ENCODE data around the gene PANX2. TPM values are rescaled to one million over a fixed set of nuclear protein-coding genes. Genes with fewer than 3 reads are reported as not detected.

Gene PANX2
- total and polyA plus RNA-seq, 2 experiments from 2014 or later: 0.44 to 2.1 TPM

GRCh38 chr22:50220603-50221409 is 50.3 kb downstream of the PANX2 start:
- no peaks in the 10 kb centered on the region for H4K20me1 ChIP-seq (ENCODE audit: insufficient read depth, poor library complexity, severe bottlenecking)
- no peaks in the 10 kb centered on the region for H3K4me1 ChIP-seq (ENCODE audit: insufficient read depth)
- DNase-seq (ENCODE audit: low spot score): no peak
- no peaks in the 10 kb centered on the region for H3K27me3 ChIP-seq
- H2AFZ ChIP-seq: no peak overlapping the region
- no peak overlapping the region for H3K4me2 ChIP-seq
- H3K27ac ChIP-seq: no peak overlapping the region
- H3K9me2 ChIP-seq (replicated peaks; ENCODE audit: insufficient read depth): no peaks in the 10 kb centered on the region
- 98% methylated on average over 38 of the region's 45 CpGs for WGBS (ENCODE audit: low lambda C conversion rate, missing lambda C conversion rate)
- no peaks in the 10 kb centered on the region for H3K36me3 ChIP-seq (replicated peaks; ENCODE audit: insufficient read depth, low read depth)
- H3K4me3 ChIP-seq: no peak overlapping the region
- no peak for TF ChIP-seq CTCF (IDR thresholded peaks at IDR 0.05; ENCODE audit: poor library complexity)
- TF ChIP-seq EZH2phosphoT487 (IDR thresholded peaks at IDR 0.05; ENCODE audit: low read depth, severe bottlenecking, unreplicated experiment): no peak
- TF ChIP-seq EZH2 (IDR thresholded peaks at IDR 0.05; ENCODE audit: borderline replicate concordance): no peak
- no peaks in the 10 kb centered on the region for H3K79me2 ChIP-seq
- no peaks in the 10 kb centered on the region for H3K9me3 ChIP-seq (ENCODE audit: low read depth)

GRCh38 chr22:50221410-50222300 is 51.1 kb downstream of the PANX2 start:
- TF ChIP-seq EZH2phosphoT487 (IDR thresholded peaks at IDR 0.05; ENCODE audit: low read depth, severe bottlenecking, unreplicated experiment) (no peak), CTCF (IDR thresholded peaks at IDR 0.05; ENCODE audit: poor library complexity) (no peak), EZH2 (IDR thresholded peaks at IDR 0.05; ENCODE audit: borderline replicate concordance) (no peak)
- no peaks in the 10 kb centered on the region for H3K79me2 ChIP-seq
- no peaks in the 10 kb centered on the region for H3K27me3 ChIP-seq
- H4K20me1 ChIP-seq (ENCODE audit: insufficient read depth, poor library complexity, severe bottlenecking): no peaks in the 10 kb centered on the region
- H3K4me1 ChIP-seq (ENCODE audit: insufficient read depth): no peaks in the 10 kb centered on the region
- no peaks in the 10 kb centered on the region for H3K9me3 ChIP-seq (ENCODE audit: low read depth)
- H3K36me3 ChIP-seq (replicated peaks; ENCODE audit: insufficient read depth, low read depth): no peaks in the 10 kb centered on the region
- no peak for DNase-seq (ENCODE audit: low spot score)
- 95% methylated on average over 19 of the region's 19 CpGs for WGBS (ENCODE audit: low lambda C conversion rate, missing lambda C conversion rate)
- no peak overlapping the region for H3K4me2 ChIP-seq
- H3K4me3 ChIP-seq: no peak overlapping the region
- no peak overlapping the region for H3K27ac ChIP-seq
- no peak overlapping the region for H2AFZ ChIP-seq
- no peaks in the 10 kb centered on the region for H3K9me2 ChIP-seq (replicated peaks; ENCODE audit: insufficient read depth)

- no peak for DNase-seq (ENCODE audit: low spot score)
- Histone ChIP-seq H3K36me3 (replicated peaks; ENCODE audit: insufficient read depth, low read depth) (no peaks in the 10 kb centered on the region), H4K20me1 (ENCODE audit: insufficient read depth, poor library complexity, severe bottlenecking) (no peaks in the 10 kb centered on the region), H3K4me2 (no peak overlapping the region), H3K4me3 (no peak overlapping the region), H3K27me3 (no peaks in the 10 kb centered on the region), H3K27ac (no peak overlapping the region), H2AFZ (no peak overlapping the region), H3K4me1 (ENCODE audit: insufficient read depth) (no peaks in the 10 kb centered on the region), H3K9me3 (ENCODE audit: low read depth) (no peaks in the 10 kb centered on the region), H3K79me2 (no peaks in the 10 kb centered on the region), H3K9me2 (replicated peaks; ENCODE audit: insufficient read depth) (no peaks in the 10 kb centered on the region)
- 95% methylated on average over 5 of the region's 8 CpGs for WGBS (ENCODE audit: low lambda C conversion rate, missing lambda C conversion rate)
- no peak for TF ChIP-seq EZH2 (IDR thresholded peaks at IDR 0.05; ENCODE audit: borderline replicate concordance)
Observed at GRCh38 chr22:50222508-50222907, 52.0 kb downstream of the PANX2 start.

- Histone ChIP-seq H3K9me3 (ENCODE audit: low read depth) (no peaks in the 10 kb centered on the region), H3K79me2 (no peaks in the 10 kb centered on the region), H4K20me1 (ENCODE audit: insufficient read depth, poor library complexity, severe bottlenecking) (no peaks in the 10 kb centered on the region), H3K4me2 (no peak overlapping the region), H3K9me2 (replicated peaks; ENCODE audit: insufficient read depth) (no peaks in the 10 kb centered on the region), H3K27me3 (no peaks in the 10 kb centered on the region), H3K27ac (no peak overlapping the region), H3K4me3 (no peak overlapping the region), H2AFZ (no peak overlapping the region), H3K36me3 (replicated peaks; ENCODE audit: insufficient read depth, low read depth) (no peaks in the 10 kb centered on the region), H3K4me1 (ENCODE audit: insufficient read depth) (no peaks in the 10 kb centered on the region)
- 96% methylated on average over 16 of the region's 16 CpGs for WGBS (ENCODE audit: low lambda C conversion rate, missing lambda C conversion rate)
- TF ChIP-seq EZH2 (IDR thresholded peaks at IDR 0.05; ENCODE audit: borderline replicate concordance): no peak
- no peak for TF ChIP-seq EZH2phosphoT487 (IDR thresholded peaks at IDR 0.05; ENCODE audit: low read depth, severe bottlenecking, unreplicated experiment)
- no peak for TF ChIP-seq CTCF (IDR thresholded peaks at IDR 0.05; ENCODE audit: poor library complexity)
- DNase-seq (ENCODE audit: low spot score): no peak
Observed at GRCh38 chr22:50224071-50224470, 53.5 kb downstream of the PANX2 start.
